Measurements from ENCODE around the gene PACRG.

DNA sequence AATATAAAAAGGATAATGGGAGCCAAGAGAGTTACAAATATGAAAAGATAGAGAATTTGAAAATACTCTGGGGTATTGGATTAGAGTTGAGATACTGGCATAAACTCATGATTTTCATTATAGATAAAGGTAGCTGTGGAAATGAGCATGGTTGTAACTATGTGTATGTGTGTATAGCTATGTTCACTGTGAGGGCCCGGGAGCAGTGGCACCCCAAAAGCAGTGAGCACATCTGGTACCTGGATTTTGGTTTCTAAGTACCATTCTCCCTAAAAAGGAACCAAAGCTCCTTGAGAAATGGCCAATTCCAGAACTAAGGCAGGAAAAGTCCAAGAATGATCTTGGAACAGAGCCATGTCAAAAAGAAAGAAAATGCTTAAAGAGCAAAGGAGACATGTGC is 484.3 kb downstream of the PACRG start:
- TF ChIP-seq, protein P1, sequence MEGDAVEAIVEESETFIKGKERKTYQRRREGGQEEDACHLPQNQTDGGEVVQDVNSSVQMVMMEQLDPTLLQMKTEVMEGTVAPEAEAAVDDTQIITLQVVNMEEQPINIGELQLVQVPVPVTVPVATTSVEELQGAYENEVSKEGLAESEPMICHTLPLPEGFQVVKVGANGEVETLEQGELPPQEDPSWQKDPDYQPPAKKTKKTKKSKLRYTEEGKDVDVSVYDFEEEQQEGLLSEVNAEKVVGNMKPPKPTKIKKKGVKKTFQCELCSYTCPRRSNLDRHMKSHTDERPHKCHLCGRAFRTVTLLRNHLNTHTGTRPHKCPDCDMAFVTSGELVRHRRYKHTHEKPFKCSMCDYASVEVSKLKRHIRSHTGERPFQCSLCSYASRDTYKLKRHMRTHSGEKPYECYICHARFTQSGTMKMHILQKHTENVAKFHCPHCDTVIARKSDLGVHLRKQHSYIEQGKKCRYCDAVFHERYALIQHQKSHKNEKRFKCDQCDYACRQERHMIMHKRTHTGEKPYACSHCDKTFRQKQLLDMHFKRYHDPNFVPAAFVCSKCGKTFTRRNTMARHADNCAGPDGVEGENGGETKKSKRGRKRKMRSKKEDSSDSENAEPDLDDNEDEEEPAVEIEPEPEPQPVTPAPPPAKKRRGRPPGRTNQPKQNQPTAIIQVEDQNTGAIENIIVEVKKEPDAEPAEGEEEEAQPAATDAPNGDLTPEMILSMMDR (IDR thresholded peaks at IDR 0.05 in 2 of 3, conservative IDR thresholded peaks at IDR 0.05 in 1 of 3; ENCODE audit: control insufficient read depth in 2 of 3, extremely low read depth in 1 of 3, insufficient read depth in 1 of 3, low read depth in 3 of 3, low read length in 3 of 3): no peak
- TF ChIP-seq ETV6 (conservative IDR thresholded peaks at IDR 0.05 in 1 of 2, IDR thresholded peaks at IDR 0.05 in 1 of 2; ENCODE audit: borderline replicate concordance in 1 of 2, low read depth in 1 of 2): no peak
